Fibroblast of villous mesenchyme (primary cell): ENCODE data around the gene ARHGAP8. TPM values are rescaled to one million over a fixed set of nuclear protein-coding genes. Genes with fewer than 3 reads are reported as not detected.
"Not testable (repeated sequence)": the region's sequence is repeated elsewhere in the genome, so short reads cannot be mapped to it uniquely, and the experiment has no call there.

Experiments
- DNase-seq: peaks from one replicate; pipeline ENCODE4 v3.0.0-alpha.2; 2010; ENCODE audit warnings: low read depth
- H3K4me3 ChIP-seq: 2 replicates; pipeline ENCODE4 v1.5.1; 2011; ENCODE audit warnings: low read depth, mild to moderate bottlenecking, low read length
- CTCF ChIP-seq: IDR thresholded peaks from 2 replicates; pipeline ENCODE4 v1.5.1; 2012; ENCODE audit warnings: low read depth, mild to moderate bottlenecking, low read length; ENCODE audit not compliant: insufficient read depth
- total RNA-seq: library from RNA; depleted of rRNA; stranded (reverse); fragments of >200 nt; gene quantifications from 2 replicates; pipeline ENCODE4 v1.2.3, GENCODE V29; 2012

ARHGAP8 gene
- total RNA-seq, 1 donor, result under 0.01 TPM

- no peak overlapping the region for H3K4me3 ChIP-seq
- no peak for TF ChIP-seq CTCF
- peak; percentile 44 for DNase-seq
These were observed 14.0 kb upstream of the ARHGAP8 start for GRCh38 chr22:44738347-44738715.

DNA sequence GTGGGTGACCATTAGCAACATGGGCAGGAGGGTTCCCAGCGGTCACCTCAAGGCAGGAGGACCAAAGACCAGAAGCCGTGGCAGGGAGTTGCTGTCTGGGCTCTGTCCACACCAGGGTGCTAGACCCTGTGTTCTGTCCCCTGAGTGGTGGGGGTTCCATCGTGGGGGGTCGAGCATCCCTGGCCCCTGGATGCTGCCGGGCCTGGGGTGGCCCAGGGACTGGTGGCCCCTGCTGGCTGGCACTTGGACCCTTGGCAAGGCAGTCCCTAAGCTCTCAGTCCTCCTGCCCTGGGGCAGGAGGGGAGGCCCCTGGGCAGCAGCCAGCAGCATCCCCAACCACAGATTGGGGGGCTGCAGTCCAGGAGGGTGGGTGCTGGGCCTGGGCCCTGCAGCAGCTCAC, 13.4 kb upstream of the ARHGAP8 start:
- H3K4me3 ChIP-seq, result no peak overlapping the region
- no peak for TF ChIP-seq CTCF
- no peak for DNase-seq

- DNase-seq, result peak; percentile 78
- H3K4me3 ChIP-seq, result not testable (repeated sequence)
These were observed 12.7 kb upstream of the ARHGAP8 start for GRCh38 chr22:44739666-44740065.

DNA sequence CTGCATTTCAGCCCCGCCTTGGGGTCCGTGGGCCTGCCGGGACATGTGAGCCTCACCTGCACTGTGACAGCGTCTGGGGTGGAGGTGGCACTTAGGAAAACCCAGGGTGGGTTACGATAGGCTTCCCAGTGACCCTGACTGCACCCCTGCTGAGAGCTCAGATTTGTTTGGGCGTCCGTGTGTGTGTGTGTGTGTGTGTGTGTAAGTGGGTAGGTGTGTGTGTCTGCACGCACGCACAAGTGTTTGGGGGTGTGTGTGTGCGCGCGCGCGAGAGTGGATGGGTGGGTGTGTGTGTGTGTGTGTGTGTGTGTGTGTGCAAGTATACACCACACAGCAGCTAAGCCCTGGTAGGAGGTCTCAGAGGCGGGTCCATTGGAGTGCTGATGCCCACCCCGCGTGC, 12.1 kb upstream of the ARHGAP8 start:
- no peak for DNase-seq
- no peak overlapping the region for H3K4me3 ChIP-seq
- TF ChIP-seq CTCF, result no peak

DNA sequence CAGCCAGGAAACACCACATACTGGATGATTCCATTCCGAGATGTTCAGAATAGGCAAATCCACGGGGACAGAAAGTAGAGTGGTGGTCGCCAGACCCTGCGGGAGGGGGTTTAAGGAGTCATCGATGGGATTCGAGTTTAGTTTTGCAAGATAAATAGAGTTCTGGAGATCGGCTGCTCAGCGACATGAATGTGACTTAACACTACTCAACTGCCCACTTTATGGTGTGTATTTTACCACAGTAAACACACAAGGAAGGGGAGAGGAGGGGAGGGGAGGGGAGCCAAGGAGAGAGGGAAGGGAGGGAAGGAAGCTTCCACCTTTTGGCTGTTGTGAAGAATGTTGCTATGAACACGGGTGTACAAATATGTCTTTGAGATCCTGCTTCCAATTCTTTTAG, 10.4 kb upstream of the ARHGAP8 start:
- no peak for TF ChIP-seq CTCF

GRCh38 chr22:44743247-44743646, 9.1 kb upstream of the ARHGAP8 start:
- DNase-seq, result no peak
- no peak for TF ChIP-seq CTCF

More for the DNA sequence above, 10.4 kb upstream of the ARHGAP8 start:
- DNase-seq, result no peak
- no peak overlapping the region for H3K4me3 ChIP-seq

GRCh38 chr22:44743804-44744211, 8.6 kb upstream of the ARHGAP8 start:
- no peak overlapping the region for H3K4me3 ChIP-seq
- no peak for TF ChIP-seq CTCF
- peak; percentile 81 for DNase-seq

More at GRCh38 chr22:44743247-44743646, 9.1 kb upstream of the ARHGAP8 start:
- H3K4me3 ChIP-seq, result no peak overlapping the region
